Stimulated activated CD4-positive, alpha-beta T cell treated with anti-CD3 and anti-CD28 coated beads, Interleukin-15, amount 100 ng/mL, for 48 hours (primary cell): ENCODE measurements around the gene SLC16A12.
"Not testable (repeated sequence)": the region's sequence is repeated elsewhere in the genome, so short reads cannot be mapped to it uniquely, and the experiment has no call there.

ENCODE experiments used
- DNase-seq, 2 donors: peaks; one replicate each; pipeline ENCODE4 v3.0.0-alpha.2; 2020; ENCODE audit warnings: low read depth in 2 of 2

SLC16A12 gene

GRCh38 chr10:89391907-89392756, 143.3 kb downstream of the SLC16A12 start, which contains the start of gene IFIT1:
IFIT1 (plus strand) TSS chr10:89392623; CDS start chr10:89392713, 90 bp downstream.
- no peak for DNase-seq

GRCh38 chr10:89391226-89391576, 144.2 kb downstream of the SLC16A12 start:
- DNase-seq: not testable (repeated sequence)

- no peak for DNase-seq
Measured at GRCh38 chr10:89390476-89391225, 144.7 kb downstream of the SLC16A12 start.

GRCh38 chr10:89389254-89389653, 146.1 kb downstream of the SLC16A12 start:
- no peak for DNase-seq

GRCh38 chr10:89388806-89389205, 146.6 kb downstream of the SLC16A12 start:
- no peak for DNase-seq

GRCh38 chr10:89384474-89385340, 150.7 kb downstream of the SLC16A12 start:
- DNase-seq: no peak

GRCh38 chr10:89382757-89383156, 152.6 kb downstream of the SLC16A12 start:
- no peak for DNase-seq
